Thoracic aorta endothelial cell (primary cell): ENCODE measurements around the gene CCDC186. TPM values are rescaled to one million over a fixed set of nuclear protein-coding genes. Genes with fewer than 3 reads are reported as not detected.

ENCODE experiments used
- small RNA-seq: library from RNA; depleted of rRNA; stranded (forward); fragments of <200 nt; gene quantifications from one replicate; pipeline ENCODE3, GENCODE V24; 2012
- total RNA-seq: library from RNA; depleted of rRNA; stranded (reverse); fragments of >200 nt; gene quantifications from 2 replicates; pipeline ENCODE4 v1.2.3, GENCODE V29; 2012

CCDC186 gene
- 20.0 and 25.7 TPM in 2 replicates for total RNA-seq

DNA sequence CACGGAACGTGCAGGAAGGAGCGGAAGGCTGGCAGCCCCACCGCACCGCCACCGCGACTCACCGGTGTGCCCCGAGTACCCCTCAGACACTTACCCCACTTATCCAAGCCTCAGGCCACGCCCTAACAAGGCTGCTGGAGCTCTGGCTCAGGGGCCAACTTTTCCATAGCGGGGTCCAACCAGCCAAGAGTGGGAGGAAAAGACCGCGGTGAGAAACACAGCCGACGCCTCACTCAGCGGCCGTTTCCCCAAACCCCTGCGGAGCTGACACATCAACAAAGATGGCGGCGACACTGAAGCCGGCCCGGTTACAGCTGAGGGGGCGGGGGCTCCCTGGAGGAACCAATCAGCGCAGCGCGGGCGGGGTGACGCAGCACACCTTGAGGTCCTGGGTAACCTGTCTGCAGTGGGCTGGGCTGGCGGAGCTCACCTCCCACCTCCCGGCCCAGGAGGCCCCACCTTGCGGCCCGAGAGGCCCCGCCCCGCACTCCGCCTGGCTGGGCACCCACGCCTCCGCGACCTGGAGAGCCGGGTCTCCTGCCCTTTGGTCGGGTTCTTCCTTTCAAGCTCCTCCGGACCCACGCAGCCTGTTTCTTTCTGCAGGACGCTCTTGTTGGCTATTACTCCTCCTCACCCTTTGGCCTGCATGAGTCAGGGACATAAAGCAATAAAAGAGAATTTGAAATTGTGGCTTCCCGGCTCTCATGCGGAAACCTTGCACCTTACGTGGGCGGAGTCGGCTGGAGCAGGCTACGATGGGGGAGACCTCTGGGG, at the start of gene CCDC186:
TSS of gene CCDC186 (minus strand) at position 283 of the 774 bp plus-strand sequence. CDS start 10,935 bp downstream, outside the sequence.

DNA sequence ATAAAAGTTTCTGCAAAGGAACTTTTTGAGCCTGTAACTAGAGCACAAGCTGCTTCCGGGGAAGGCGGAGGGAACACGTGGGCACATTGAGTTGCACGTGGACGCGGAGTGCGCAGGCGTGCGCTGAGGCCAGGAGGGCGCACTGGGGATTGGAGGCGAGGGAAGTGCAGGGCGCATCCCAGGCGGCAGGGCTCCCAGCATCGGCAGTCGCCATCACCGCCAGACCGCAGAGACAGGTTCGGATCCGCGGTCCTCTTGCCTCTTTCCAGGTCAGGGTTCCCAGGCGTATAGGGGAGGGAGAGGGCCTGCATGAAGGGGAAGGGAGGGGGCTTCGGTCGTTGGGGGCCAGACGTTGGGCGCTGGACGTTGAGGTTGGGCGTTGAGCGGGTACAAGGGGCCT, 5.1 kb upstream of the CCDC186 start, which contains the start of gene TDRD1:
TSS of gene TDRD1 (plus strand) at position 206 of the 400 bp plus-strand sequence. CDS start 8,479 bp downstream, outside the sequence.

Small RNA genes within 50 kb of the gene (small RNA-seq; reads per million reads assigned to genes)
- gene RF02277 (not detected), gene RNU6-709P (not detected)

Other genes with a start within 250 kb of the CCDC186 start
- under 0.01 TPM in 1 of 2 replicates, not detected in the other for gene ADRB1, start 130.3 kb downstream of the CCDC186 start, total RNA-seq
- 0.07 TPM in 1 of 2 replicates, not detected in the other for gene TDRD1, start 5.2 kb upstream of the CCDC186 start, total RNA-seq
- gene VWA2, start 65.1 kb upstream of the CCDC186 start, total RNA-seq: not detected in 2 replicates
- gene AFAP1L2, start 230.3 kb upstream of the CCDC186 start, total RNA-seq: 1.7 and 1.9 TPM in 2 replicates